HG03520 (cell line): ENCODE results near the gene CASS4.

ENCODE experiments used
- ATAC-seq: cut with Tn5 transposase; IDR thresholded peaks from one replicate; pipeline ENCODE4 v1.9.1; 2021; ENCODE audit warnings: mild to moderate bottlenecking, moderate library complexity; ENCODE audit not compliant: unreplicated experiment

Gene CASS4

DNA sequence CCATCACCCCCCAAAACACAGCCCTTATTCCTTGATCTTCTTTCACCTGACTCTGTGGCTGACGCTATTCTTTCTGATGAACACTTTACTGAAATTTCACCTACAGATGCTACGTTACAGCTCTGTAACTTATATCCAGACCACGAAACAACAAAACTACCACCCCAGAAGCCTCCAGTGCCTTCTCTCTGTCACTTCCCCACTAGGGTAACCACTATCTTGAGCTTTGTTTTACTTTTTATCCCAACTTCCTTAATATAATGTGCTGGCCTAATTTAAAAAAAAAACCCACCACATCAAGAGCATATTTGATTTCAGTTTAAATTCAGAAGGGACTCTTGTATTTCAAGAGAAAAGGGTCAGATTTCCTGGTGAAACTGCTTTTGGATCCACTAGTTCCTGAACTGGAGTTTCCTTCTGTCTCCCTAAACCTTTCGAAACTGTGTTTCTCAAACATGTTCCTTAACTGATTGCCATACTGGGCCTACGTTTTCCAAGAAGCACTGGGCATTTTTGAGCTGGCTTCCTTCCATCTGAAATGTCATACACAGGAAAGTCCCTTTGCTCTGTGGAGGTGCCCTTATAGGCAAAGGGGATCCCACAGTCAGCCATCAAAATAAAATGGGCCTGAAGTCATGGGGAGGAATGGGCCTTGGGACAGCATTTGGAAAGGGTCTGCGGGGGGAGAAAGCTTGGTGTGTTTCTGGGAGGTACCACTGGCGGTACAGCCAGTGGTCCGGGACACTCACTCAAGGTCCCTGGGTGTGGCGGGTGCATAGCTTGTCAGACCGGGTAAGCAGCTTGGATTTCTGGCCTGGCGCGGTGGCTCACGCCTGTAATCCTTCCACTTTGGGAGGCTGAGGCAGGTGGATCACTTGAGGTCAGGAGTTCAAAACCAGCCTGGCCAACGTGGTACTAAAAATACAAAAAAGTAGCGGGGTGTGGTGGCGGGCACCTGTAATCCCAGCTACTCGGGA, 30.6 kb downstream of the CASS4 start:
- no peak for ATAC-seq

DNA sequence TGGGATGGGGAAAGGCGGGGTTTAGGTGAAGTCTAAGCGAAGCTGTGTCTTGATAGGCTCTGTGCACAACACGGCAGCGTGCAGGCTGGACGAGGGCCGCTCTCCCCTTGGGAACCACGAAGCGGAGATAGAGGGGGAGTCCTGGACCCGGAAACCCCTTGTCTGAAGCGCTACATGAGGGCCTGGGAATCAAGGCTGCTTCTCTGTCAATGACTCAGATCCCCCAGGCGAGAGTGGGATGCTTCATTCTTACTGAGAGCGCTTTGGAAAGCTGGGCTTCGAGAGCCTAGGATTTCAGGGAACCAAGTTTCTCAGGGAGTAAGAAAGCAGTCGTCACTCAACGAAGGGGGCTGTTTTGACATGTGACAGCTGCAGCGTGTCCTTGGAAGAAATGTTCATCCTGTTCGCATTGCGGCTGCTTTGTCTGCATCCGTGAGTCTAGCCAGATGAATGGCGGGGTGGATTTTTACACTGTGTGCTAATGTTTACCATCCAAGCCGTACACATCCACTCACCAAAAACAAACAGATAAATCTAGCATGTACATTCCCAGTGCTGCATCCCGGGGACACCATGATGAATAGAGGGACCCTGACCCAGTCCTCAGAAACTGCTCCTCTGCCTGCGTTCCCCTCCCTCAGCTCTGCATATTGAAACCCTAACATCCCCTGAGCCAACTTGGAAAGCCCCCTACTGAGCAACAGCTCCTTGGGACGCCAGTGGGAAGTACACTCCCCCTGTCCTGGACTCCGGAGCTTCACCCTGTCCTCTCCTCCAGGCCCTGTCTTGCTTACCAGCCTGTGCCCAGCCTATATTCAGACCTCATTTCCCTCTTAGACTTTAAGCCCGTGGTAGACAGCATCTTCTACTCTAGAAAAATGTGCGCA, 31.8 kb downstream of the CASS4 start:
- ATAC-seq: no peak

GRCh38 chr20:56445130-56445529, 33.1 kb downstream of the CASS4 start:
- ATAC-seq: no peak

DNA sequence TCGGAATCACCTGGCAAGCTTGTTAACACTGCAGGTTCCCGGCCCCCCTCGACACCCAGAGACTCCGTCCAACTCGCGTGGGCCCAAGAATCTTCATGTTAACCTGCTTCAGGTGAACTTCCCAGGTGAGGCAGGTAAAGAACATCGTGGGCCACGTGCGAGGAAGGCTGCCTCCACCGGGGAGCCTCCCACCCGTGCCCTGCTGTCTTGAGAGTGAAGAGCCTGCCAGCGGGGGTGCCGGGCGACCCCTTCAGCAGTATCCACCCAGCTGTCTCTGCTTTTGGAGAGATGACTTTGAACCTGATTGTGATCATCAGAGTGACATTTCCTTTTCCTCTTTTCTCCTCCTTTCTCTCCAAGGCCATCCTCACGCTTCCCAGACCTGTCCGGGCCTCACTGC, 33.5 kb downstream of the CASS4 start:
- no peak for ATAC-seq

DNA sequence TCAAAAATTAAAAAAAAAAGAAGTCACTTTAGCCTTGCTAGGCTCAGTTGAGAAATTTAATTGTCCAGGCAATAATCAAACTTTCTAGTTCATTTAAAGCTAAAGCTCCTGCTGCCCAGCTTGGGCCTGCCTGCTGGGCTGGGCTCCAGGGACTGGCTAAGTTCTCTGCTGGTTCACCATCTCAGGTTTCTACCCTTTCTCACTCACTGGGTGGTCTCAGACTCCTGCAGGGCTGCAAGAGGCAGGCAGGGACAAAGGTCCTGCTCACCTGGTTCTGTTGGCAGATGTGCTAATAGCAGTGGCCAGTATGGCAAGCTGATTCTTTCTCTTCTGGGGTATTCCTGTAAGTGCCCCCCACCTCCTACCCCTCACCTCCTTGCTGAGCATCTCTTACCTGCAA, 35.2 kb downstream of the CASS4 start:
- ATAC-seq: no peak

- no peak for ATAC-seq
Measured at GRCh38 chr20:56449459-56449858, 37.4 kb downstream of the CASS4 start.

DNA sequence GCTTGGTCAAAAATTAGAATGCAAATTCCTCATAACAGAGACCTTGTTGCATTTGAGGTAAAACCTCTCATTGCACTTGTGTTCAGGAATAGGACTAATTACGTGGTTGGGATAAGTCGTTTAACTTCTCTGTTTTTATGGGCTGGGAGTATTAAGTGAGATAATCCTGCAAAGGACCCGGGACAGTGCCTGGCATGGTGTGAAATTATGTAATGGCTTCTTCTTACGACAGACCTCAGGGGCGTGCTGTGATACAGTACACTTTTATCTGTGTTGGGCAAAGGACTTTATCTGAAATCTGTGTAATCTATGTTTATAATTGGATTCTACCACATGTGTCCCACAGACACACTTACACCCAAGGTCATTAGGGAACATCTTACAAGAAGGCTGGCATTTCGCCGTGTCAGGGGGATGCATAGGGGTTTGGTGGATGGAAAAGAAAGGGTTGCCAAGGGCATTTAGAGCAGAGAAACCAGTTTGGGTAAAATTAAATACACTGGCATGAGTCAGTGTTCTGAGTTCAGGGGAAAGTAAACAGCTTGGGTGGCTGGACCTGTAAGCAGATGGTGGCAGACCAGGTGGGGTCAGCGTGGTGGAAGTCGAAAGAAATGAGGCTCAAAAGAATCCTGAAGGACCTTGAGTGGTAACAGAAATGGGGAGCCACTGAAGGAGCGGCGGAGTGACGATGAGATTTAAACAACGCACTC, 39.2 kb downstream of the CASS4 start:
- no peak for ATAC-seq

DNA sequence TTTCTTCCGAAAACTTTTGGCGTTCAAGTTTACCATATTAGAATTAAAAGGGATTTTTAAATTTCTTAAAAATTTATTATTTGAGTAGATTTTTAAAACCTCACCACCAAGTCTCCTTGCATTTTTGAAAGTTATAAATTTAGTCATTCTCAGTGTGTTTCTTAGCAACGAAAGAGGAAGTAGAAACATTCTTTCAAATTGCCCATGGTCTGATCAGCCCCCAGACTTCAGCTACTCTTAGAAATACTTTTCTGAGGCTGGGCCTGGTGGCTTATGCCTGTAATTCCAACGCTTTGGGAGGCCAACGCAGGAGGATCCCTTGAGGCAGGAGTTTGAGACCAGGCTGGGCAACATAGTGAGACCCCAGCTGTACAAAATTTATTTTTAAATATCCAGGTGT, 41.3 kb downstream of the CASS4 start:
- ATAC-seq: peak; percentile 67

DNA sequence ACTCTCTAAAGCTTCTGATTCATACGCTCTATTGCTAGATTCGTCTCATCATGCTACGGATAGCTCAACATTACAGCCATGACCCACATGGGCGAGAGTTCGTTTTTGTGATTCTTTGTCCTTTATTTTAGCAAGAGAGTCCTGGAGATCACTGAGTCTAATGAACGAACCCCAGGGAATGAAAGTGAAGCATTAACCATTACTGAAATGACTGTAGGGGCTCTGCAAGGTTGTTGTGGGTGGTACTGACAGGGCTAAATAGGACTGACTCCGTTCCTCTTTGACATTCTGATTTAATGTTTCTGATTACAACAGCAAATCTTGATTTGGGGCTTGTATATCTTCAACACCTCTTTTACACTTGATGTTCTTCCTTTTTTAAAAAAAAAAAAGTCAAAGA, 42.7 kb downstream of the CASS4 start:
- ATAC-seq: peak; percentile 91

DNA sequence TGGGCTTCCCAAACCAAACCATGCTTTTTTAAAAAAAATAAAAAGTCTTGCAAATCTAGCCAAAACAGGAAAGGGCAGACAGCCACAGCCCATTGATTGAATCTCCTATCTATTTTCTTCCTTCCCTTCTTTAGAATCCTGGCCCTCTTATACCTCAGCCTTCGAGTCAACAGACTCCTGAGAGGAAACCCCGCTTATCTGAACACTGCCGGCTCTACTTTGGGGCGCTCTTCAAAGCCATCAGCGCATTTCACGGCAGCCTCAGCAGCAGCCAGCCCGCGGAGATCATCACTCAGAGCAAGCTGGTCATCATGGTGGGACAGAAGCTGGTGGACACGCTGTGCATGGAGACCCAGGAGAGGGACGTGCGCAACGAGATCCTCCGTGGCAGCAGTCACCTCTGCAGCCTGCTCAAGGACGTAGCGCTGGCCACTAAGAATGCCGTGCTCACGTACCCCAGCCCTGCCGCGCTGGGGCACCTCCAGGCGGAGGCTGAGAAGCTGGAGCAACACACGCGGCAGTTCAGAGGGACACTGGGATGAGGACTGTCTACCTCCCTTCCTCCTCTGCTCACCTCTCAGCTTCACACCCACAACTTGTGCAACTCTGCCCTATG, 46.3 kb downstream of the CASS4 start:
- ATAC-seq: no peak

- no peak for ATAC-seq
Measured at GRCh38 chr20:56460459-56460858, 48.4 kb downstream of the CASS4 start.

DNA sequence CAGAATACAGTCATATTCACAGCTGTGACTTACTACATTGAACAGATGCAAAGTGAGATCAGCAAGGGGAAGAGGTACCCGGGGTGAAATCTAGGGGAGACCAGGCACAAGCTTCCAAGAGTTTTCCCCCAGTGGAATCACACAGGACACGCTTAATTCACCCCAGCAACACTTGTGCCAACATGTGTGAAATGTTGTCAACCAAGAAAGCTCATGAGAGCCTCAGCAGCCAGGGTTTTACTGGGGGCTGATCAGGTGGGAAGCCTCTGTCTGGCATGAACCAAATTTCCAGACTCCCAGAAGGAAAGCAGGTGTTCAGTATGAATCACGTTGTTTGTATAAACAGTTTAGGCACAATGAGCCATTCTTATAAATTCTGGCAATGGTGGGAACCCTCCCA, 49.5 kb downstream of the CASS4 start:
- ATAC-seq: no peak

- no peak for ATAC-seq
Measured at GRCh38 chr20:56463428-56463827, 51.4 kb downstream of the CASS4 start.

GRCh38 chr20:56465997-56466396, 53.9 kb downstream of the CASS4 start:
- ATAC-seq: peak; percentile 29

GRCh38 chr20:56467968-56468315, 55.9 kb downstream of the CASS4 start:
- peak; percentile 1 for ATAC-seq

DNA sequence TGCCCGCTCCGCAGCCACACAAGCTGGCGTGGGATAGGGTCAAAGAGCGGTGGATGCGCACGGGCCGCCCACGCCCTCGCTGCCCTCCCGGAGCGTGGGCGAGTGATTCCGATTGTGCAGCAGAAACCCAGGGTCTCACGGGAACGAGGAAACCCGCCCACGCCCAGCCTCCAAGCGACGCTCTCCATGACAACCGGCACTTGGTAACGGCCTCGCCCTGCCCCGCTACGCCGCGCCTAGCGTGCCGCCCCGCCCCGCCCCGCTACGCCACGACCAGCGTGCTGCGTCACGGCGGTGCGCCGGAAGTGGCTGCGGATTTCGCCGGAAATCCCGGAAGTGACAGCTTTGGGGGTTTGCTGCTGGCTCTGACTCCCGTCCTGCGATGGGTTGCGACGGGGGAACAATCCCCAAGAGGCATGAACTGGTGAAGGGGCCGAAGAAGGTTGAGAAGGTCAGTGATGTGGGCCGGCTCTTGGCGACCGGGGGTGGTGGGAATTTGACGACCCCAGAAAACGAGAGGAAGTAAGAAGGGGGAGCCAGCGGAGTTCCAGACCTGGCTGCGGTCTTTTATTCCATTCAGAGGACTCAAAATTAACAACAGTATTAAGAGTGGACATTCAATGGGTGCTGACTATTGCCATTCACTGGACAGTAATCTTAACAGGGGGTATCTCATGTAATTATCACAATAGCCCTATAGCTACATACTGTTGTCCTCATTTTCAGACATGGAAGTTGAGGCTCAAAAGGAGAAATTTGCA, 56.4 kb downstream of the CASS4 start, which contains the start of gene RTF2:
RTF2 (plus strand) TSS at position 312 of the 761 bp plus-strand sequence; CDS start at position 383, 71 bp downstream.
- peak; percentile 97 for ATAC-seq

DNA sequence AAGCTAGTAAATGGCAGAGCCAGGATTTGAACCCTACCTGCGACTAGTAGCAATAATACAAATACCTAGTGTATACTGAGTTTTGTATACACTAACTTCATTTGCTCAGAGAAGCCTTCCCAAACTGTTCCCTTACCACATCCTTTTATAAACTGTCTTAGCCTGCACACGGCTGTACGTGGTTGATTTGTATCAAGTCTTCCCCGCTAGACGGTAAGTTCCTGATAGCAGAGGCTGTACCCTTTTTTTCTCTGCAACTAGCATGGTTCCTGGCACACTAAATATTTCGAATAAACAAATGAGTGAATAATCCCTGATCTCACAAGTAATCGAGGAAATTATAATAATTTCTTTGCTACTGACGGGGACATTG, 57.0 kb downstream of the CASS4 start:
- ATAC-seq: no peak

DNA sequence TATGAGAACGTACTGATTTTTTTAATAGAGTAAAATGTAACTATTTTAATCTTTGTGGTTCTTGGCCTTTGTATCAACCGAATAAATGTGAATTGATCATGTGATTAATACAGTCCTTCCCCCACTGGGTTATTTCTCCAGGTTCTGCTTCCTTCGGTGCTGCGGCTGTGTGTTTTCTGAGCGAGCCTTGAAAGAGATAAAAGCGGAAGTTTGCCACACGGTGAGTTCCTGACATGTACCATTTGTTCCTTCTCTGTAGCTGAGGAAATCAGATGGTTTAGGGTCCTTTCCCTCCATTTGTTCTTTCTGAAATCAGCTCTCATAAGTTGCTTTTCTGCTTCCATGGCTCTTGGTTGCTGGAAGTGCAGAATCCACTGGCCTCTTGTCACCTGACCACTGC, 71.9 kb downstream of the CASS4 start:
- ATAC-seq: no peak

- ATAC-seq: no peak
Measured at GRCh38 chr20:56487216-56487615, 75.2 kb downstream of the CASS4 start.

- no peak for ATAC-seq
Measured at GRCh38 chr20:56488566-56488965, 76.5 kb downstream of the CASS4 start.
